ENCODE data around the gene NT5C2.

The NT5C2 gene

DNA sequence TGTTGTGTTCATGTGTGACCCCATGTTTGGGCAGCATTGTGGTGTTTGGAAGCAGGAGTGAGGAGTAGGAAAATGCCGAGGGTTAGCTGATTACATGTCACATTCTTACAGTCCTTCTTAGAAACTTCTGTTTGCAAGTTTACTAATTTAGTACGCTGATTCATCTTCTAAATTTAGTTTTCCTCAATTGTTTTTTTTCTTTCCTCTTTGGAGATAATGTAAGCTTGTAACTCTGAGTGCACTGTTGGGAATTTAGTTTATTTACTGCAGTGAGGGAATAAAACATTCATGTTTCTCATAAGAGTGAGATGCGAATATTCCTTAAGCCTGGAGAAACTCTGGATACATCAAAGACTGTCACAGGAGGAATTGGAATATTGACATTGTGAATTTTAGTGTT lies 135.0 kb downstream of the NT5C2 start:
- DNase-seq (ENCODE audit: low read depth): no peak

DNA sequence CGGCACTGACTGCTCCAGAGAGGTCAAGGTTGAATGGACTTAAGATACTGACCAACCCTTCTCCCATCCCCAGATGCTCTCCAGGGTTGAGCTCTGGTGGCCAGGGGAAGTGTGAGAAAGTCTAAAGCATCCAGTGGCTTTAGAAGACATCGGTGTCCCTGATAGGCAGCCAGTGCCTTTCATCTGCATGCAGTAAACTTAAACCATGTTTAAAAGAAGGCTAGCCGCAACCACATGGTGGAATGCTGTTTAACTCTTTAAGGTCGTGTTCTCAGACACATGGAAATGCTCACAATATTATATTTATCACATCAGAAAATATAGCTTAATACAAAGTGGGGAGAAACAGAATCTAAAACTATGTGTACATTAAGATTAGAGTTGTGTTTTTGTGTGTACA lies 138.0 kb downstream of the NT5C2 start:
- no peak for DNase-seq (ENCODE audit: low read depth)

DNA sequence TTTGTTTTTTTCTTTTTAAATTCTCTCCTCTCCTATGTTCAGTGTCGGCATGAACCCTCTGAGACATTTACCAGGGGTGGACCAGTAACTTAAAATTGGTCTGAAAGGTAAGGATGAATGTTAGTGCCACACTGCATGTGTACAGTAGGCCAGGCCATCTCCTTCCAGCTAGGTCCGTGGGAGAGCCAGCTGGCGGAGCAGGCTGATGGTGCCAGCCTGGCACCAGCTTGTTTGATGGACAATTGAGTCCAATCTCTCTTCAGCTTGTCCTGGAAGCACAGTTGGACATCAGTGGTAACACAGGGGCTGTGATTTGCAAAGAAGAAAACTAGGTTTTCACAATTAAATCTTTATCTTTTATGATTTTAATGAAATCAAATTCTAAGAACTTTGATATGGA lies 138.5 kb downstream of the NT5C2 start:
- DNase-seq (ENCODE audit: low read depth): no peak

DNA sequence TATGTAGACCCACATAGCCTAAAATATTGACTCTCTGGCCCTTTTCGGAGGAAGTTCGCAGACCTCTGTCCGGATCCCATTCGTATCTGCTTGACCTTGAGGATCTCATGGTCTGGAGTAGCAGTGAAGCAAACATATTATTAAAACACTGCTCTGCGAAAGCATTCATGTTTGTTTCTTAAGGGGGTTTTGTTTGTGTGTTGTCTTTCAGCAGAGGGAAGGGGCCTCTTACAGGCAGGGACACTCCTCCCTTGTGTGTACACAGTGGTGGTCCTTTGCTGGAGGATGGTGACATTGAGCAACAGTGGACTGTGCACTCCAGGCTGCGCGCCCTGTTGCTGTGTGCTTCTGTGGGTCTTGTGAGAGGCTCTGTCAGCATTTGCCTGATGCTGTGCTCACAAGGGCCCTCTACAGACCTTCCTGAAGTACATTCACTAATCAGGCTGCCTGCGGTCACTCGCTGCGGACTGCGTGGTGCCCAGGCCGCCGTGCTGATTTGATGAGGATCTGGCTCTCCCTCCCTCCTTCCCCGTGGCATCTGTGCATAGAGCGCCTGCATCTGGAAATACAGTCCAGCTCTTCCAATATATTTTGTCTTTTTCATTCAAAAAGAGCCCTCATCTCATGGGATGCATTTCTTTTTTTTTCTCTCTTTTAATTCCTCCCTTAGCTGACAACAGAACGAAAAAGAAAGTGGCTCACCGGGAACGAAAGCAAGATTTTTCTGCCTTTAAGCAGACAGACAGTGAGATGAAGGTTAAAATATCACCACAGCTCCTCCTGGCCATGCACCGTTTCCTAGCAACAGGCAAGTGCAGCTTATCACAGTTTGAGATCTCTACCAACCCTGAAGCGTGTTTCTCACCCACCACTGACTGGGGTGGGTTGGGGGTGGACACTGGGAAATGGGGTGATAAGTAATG lies 139.2 kb downstream of the NT5C2 start:
- DNase-seq (ENCODE audit: low read depth): no peak

DNA sequence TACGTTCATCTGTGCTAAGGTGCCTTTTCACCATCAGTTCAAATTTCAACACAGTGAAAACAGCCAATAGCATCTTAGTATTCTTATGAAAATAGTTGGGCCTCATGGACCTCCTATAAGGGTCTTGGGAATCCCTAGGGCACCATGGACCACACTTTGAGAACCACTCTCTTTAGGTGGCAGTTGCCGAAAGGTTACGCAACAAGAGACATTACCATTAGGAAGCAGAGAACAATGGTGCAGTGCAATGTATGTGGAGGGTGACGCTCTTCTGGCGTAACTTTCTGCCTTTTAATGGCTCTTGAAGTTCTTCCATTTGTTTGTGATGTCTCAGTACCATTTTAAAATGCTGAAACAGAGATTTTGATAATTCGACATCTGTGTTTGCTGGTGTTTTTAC lies 143.8 kb downstream of the NT5C2 start:
- DNase-seq (ENCODE audit: low read depth): no peak

DNA sequence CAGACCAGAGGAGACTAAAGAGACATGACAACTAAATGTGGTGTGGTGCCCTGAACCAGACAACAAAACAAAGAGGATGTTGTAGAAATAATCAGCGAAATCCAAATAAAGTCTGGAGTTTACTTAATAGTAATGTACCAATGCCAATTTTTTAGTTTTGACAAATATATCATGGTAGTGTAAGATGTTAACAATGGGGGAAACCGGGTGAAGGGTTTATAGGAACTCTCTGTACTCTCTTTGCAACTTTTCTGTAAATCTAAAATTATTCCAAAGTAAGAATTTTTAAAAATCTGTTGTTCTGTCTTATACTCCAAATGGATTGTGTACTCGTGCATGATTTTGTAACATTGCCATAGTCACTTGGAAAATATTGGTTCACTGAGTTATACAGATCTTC lies 145.7 kb downstream of the NT5C2 start:
- no peak for DNase-seq (ENCODE audit: low read depth)

DNA sequence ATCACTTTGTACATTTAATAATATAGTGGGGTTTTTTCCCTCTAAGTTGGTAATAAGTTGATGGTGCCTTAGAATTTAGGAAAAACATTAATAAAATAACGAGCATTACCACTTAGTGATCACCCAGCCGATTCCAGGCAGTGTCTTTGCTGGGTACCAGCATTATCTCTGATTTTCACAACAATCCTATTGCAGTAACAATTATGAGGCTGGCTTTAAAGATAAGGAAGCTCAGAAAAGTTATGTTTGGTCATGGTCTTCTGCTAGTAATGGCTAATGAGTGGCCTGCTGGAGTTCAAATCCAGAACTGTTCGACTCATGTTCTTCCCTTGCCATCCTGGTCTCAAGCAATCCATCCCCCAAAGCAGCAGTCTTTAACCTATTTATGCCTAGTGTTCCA lies 147.1 kb downstream of the NT5C2 start:
- no peak for DNase-seq (ENCODE audit: low read depth)

DNA sequence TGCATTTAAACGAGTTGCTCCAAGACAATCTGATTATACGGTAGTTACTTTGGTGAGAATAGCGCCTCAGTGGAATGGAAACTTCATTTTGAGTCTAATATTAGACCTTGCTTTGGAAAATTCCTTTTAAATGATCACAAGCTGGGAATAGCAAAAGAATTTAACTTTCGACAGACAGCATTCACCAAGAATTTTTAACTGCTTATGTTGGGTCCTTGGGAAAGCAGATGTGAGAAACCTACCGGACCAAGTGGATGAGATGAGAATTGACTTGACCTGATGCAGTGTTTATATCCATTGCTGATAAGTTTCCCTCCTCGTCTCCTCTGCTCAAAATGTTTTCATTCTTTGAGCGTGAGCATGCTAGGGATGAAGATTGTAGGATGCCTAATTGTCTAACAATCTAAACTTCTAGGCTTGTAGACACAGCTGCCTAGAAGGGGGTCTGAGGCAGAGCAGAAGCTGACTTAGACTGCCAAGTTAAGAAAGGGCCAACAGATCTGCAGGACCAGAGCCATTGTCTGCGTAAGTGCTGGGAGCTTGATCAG lies 148.1 kb downstream of the NT5C2 start:
- no peak for DNase-seq (ENCODE audit: low read depth)

DNA sequence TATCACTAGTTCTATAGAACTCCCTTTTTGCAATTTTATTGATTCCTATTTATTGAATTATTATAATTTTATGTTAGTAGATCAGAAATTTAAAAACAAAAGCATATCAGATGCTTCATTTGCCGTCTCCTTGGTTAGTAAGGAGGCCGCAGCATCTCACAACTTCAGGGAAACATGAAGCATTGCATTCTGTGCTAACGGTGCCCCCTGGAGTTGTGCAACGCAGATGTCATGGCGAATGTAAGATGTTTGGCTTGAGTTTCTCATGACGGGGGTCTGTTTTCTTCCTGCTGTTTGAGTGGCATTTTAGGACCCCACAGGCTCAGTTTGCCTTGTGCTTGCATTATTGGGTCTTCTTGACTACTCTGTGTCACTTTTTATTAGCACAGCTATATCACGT lies 150.2 kb downstream of the NT5C2 start:
- DNase-seq (ENCODE audit: low read depth): no peak

DNA sequence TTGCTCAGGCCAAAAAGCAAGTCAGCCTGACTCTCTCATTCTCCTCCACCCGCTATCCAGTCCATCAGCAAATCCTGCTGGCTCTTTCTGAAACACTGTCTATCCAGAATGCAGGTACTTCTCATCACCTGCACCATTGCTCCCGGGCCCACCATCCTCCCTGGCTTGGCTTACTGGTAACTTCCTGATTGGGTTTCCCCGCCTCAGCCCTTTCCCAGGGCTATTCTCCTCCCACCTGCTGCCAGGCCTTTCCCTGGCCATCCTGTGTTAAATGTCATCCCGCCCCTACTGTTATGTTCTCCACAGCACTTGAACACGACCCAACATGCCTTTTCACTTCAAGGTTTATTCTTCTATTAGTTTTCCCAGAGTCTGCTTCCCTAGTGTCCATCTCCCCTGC lies 150.9 kb downstream of the NT5C2 start:
- no peak for DNase-seq (ENCODE audit: low read depth)

DNA sequence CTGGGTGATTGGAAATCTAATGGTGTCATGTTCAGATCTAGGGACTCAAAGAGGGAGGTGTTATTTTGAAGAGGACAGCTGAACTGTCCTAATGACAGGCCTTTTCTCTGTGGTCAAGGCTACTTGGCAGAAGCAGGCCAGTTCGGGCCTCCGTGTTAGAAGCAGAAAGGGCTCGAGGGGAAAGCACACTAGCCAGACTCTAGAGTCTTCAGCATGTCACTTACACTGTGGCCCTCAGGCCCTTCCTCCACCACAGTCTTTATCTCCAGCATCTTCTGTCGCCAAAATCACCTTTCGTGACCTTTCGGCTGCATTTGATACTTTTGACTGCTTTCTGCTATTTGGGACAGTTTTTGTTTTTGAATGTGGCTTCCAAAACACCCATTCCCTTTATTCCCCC lies 151.7 kb downstream of the NT5C2 start:
- no peak for DNase-seq (ENCODE audit: low read depth)

DNA sequence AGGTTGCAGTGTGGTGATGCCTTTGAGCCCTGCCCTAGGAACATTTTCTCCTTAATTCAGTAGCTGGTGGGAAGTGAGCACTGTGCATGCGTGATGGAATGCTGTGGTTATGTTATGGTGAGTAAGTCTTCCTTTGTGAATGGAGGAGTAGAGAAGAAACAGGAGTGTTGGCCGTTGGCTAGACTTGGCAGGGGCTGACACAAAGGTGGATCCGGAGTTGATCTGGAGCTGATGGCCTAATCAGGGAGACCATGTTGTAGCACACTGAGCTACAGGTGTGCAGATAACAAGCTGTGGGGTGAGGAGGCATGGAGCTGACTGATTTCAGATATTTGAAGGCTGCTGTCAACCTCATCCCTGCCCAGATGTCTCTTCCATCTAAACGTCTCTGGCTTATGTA lies 152.7 kb downstream of the NT5C2 start:
- no peak for DNase-seq (ENCODE audit: low read depth)

DNA sequence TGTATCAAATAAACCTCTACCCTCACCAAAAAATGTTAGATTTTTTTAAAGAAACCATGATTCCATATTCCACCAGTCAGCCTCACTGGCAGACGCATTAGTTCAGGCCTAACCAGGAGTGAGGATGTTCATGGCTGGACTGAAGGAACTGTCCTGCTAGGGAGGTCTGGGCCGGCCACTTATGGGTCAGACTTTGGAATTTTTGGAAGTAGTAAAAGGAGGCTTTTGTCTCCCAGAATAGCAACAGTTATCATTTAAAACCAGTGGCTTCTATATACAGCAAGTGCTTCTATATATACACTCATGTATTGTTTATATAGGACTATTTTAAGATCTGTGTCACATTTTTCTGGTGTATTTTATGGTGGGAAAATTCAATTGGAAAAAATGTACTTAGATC lies 154.5 kb downstream of the NT5C2 start:
- no peak for DNase-seq (ENCODE audit: low read depth)

Measured in stimulated activated CD8-positive, alpha-beta memory T cell treated with anti-CD3 and anti-CD28 coated beads, Interleukin-15, amount 100 ng/mL, for 24 hours (primary cell).